GM23248 (cell line): Measurements from ENCODE around the gene CARD8.

Source experiments
- EZH2 ChIP-seq: fragments of 200-600 bp; sonication (generic); IDR thresholded peaks from 2 replicates; pipeline ENCODE4 v1.6.1; 2018; ENCODE audit warnings: antibody characterized with exemption, mild to moderate bottlenecking; ENCODE audit not compliant: insufficient read depth, poor library complexity, severe bottlenecking
- EZH2phosphoT487 ChIP-seq: fragments of 200-600 bp; sonication (generic); IDR thresholded peaks from 2 replicates; pipeline ENCODE4 v1.6.1; 2018; ENCODE audit warnings: antibody characterized with exemption, moderate library complexity, mild to moderate bottlenecking, low read depth; ENCODE audit not compliant: insufficient read depth

- no peak for TF ChIP-seq EZH2phosphoT487
- TF ChIP-seq EZH2 = no peak
Measured at GRCh38 chr19:48290401-48290770, 34.7 kb upstream of the CARD8 start.
